ENCODE results near the gene PTGFRN.

The PTGFRN gene

GRCh38 chr1:116984406-116985160 is 74.9 kb downstream of the PTGFRN start:
- DNase-seq (ENCODE audit: insufficient read length) (no peak), FAIRE-seq (no peak)
- TF ChIP-seq POLR2AphosphoS5 (IDR thresholded peaks at IDR 0.05; ENCODE audit: low read depth, low read length): no peak
- no peak for TF ChIP-seq POLR2A (IDR thresholded peaks at IDR 0.05; ENCODE audit: low read depth, low read length)
- no peak for TF ChIP-seq TAF1 (IDR thresholded peaks at IDR 0.05; ENCODE audit: borderline replicate concordance, low read depth, low read length)

- DNase-seq (ENCODE audit: insufficient read length): no peak
- TF ChIP-seq POLR2AphosphoS5 (IDR thresholded peaks at IDR 0.05; ENCODE audit: low read depth, low read length) (no peak), TAF1 (IDR thresholded peaks at IDR 0.05; ENCODE audit: borderline replicate concordance, low read depth, low read length) (no peak), POLR2A (IDR thresholded peaks at IDR 0.05; ENCODE audit: low read depth, low read length) (no peak)
- no peak for FAIRE-seq
These were observed 76.9 kb downstream of the PTGFRN start for GRCh38 chr1:116986421-116987255.

- TF ChIP-seq POLR2A (IDR thresholded peaks at IDR 0.05; ENCODE audit: low read depth, low read length): no peak
- no peak for TF ChIP-seq POLR2AphosphoS5 (IDR thresholded peaks at IDR 0.05; ENCODE audit: low read depth, low read length)
- TF ChIP-seq TAF1 (IDR thresholded peaks at IDR 0.05; ENCODE audit: borderline replicate concordance, low read depth, low read length): no peak
- no peak for DNase-seq (ENCODE audit: insufficient read length)
- FAIRE-seq: no peak
These were observed 77.5 kb downstream of the PTGFRN start for GRCh38 chr1:116987256-116987555.

GRCh38 chr1:116988248-116988647 is 78.5 kb downstream of the PTGFRN start:
- FAIRE-seq: no peak
- no peak for TF ChIP-seq POLR2A (IDR thresholded peaks at IDR 0.05; ENCODE audit: low read depth, low read length)
- no peak for TF ChIP-seq TAF1 (IDR thresholded peaks at IDR 0.05; ENCODE audit: borderline replicate concordance, low read depth, low read length)
- TF ChIP-seq POLR2AphosphoS5 (IDR thresholded peaks at IDR 0.05; ENCODE audit: low read depth, low read length): no peak
- DNase-seq (ENCODE audit: insufficient read length): no peak

GRCh38 chr1:116988908-116989307 is 79.2 kb downstream of the PTGFRN start:
- DNase-seq (ENCODE audit: insufficient read length) (no peak), FAIRE-seq (no peak)
- no peak for TF ChIP-seq POLR2A (IDR thresholded peaks at IDR 0.05; ENCODE audit: low read depth, low read length)
- no peak for TF ChIP-seq TAF1 (IDR thresholded peaks at IDR 0.05; ENCODE audit: borderline replicate concordance, low read depth, low read length)
- no peak for TF ChIP-seq POLR2AphosphoS5 (IDR thresholded peaks at IDR 0.05; ENCODE audit: low read depth, low read length)

- no peak for TF ChIP-seq POLR2A (IDR thresholded peaks at IDR 0.05; ENCODE audit: low read depth, low read length)
- no peak for TF ChIP-seq TAF1 (IDR thresholded peaks at IDR 0.05; ENCODE audit: borderline replicate concordance, low read depth, low read length)
- no peak for TF ChIP-seq POLR2AphosphoS5 (IDR thresholded peaks at IDR 0.05; ENCODE audit: low read depth, low read length)
- DNase-seq (ENCODE audit: insufficient read length): no peak
- no peak for FAIRE-seq
These were observed 80.1 kb downstream of the PTGFRN start for GRCh38 chr1:116989835-116990234.

- FAIRE-seq (no peak), DNase-seq (ENCODE audit: insufficient read length) (no peak)
- no peak for TF ChIP-seq POLR2AphosphoS5 (IDR thresholded peaks at IDR 0.05; ENCODE audit: low read depth, low read length)
- TF ChIP-seq TAF1 (IDR thresholded peaks at IDR 0.05; ENCODE audit: borderline replicate concordance, low read depth, low read length): no peak
- no peak for TF ChIP-seq POLR2A (IDR thresholded peaks at IDR 0.05; ENCODE audit: low read depth, low read length)
These were observed 81.0 kb downstream of the PTGFRN start for GRCh38 chr1:116990612-116991151.

GRCh38 chr1:116991171-116991845 is 81.6 kb downstream of the PTGFRN start:
- TF ChIP-seq POLR2A (IDR thresholded peaks at IDR 0.05; ENCODE audit: low read depth, low read length) (no peak), TAF1 (IDR thresholded peaks at IDR 0.05; ENCODE audit: borderline replicate concordance, low read depth, low read length) (no peak), POLR2AphosphoS5 (IDR thresholded peaks at IDR 0.05; ENCODE audit: low read depth, low read length) (no peak)
- no peak for FAIRE-seq
- no peak for DNase-seq (ENCODE audit: insufficient read length)

GRCh38 chr1:116991918-116992317 is 82.2 kb downstream of the PTGFRN start:
- no peak for DNase-seq (ENCODE audit: insufficient read length)
- no peak for FAIRE-seq
- TF ChIP-seq POLR2AphosphoS5 (IDR thresholded peaks at IDR 0.05; ENCODE audit: low read depth, low read length) (no peak), TAF1 (IDR thresholded peaks at IDR 0.05; ENCODE audit: borderline replicate concordance, low read depth, low read length) (no peak)

- FAIRE-seq (no peak), DNase-seq (ENCODE audit: insufficient read length) (no peak)
- no peak for TF ChIP-seq POLR2AphosphoS5 (IDR thresholded peaks at IDR 0.05; ENCODE audit: low read depth, low read length)
- TF ChIP-seq TAF1 (IDR thresholded peaks at IDR 0.05; ENCODE audit: borderline replicate concordance, low read depth, low read length): no peak
- no peak for TF ChIP-seq POLR2A (IDR thresholded peaks at IDR 0.05; ENCODE audit: low read depth, low read length)
These were observed 83.6 kb downstream of the PTGFRN start for GRCh38 chr1:116993286-116993685.

- no peak for DNase-seq (ENCODE audit: insufficient read length)
- TF ChIP-seq POLR2A (IDR thresholded peaks at IDR 0.05; ENCODE audit: low read depth, low read length) (no peak), TAF1 (IDR thresholded peaks at IDR 0.05; ENCODE audit: borderline replicate concordance, low read depth, low read length) (no peak), POLR2AphosphoS5 (IDR thresholded peaks at IDR 0.05; ENCODE audit: low read depth, low read length) (no peak)
- FAIRE-seq: no peak
These were observed 84.7 kb downstream of the PTGFRN start for GRCh38 chr1:116994411-116994810.

Measured in GM12892 (cell line).